OCI-LY7 (cell line): ENCODE results near the gene TNFAIP8L3. TPM values are rescaled to one million over a fixed set of nuclear protein-coding genes. Genes with fewer than 3 reads are reported as not detected.

ENCODE experiments used
- BruUV-seq: library from RNA; stranded (reverse); fragments of 400-500 nt; replicated peaks from 2 replicates; lab custom pipeline; 2021; lab: Mats Ljungman, UMichigan
- CTCF ChIA-PET: fragments of 300-600 bp; sonication (Branson Sonifier 250); formaldehyde crosslinking; loops from one replicate; lab custom pipeline; 2022; ENCODE audit warnings: antibody characterized with exemption; ENCODE audit not compliant: unreplicated experiment; lab: Charles Lee
- POLR2A ChIA-PET: fragments of 300-600 bp; sonication (Branson Sonifier 250); formaldehyde crosslinking; loops from one replicate; lab custom pipeline; 2022; ENCODE audit warnings: antibody characterized with exemption; lab: Charles Lee
- DNase-seq: peaks from one replicate; pipeline ENCODE4 v3.0.0-alpha.2; 2015; ENCODE audit warnings: low spot score
- H2AFZ ChIP-seq: fragments of 200-600 bp; sonication (generic), shearing (Covaris generic); 2 replicates; pipeline ENCODE4 v1.6.1; 2014; ENCODE audit warnings: mild to moderate bottlenecking, antibody characterized with exemption, low read length, moderate library complexity
- H3K27ac ChIP-seq: fragments of 200-600 bp; sonication (generic); 2 replicates; pipeline ENCODE4 v1.5.1; 2014; ENCODE audit warnings: mixed run types, low read depth, mild to moderate bottlenecking, moderate library complexity, low read length, inconsistent platforms; ENCODE audit not compliant: poor library complexity, severe bottlenecking
- H3K36me3 ChIP-seq: fragments of 200-600 bp; sonication (generic); 2 replicates; pipeline ENCODE4 v1.6.1; 2014; ENCODE audit warnings: mild to moderate bottlenecking, antibody characterized with exemption, low read length, moderate library complexity, mixed read lengths; ENCODE audit not compliant: insufficient read depth
- H3K4me1 ChIP-seq: fragments of 200-600 bp; sonication (generic); 2 replicates; pipeline ENCODE4 v1.5.1; 2014; ENCODE audit warnings: mild to moderate bottlenecking, low read length; ENCODE audit not compliant: insufficient read depth, poor library complexity, severe bottlenecking
- H3K4me2 ChIP-seq: fragments of 200-600 bp; sonication (generic); 2 replicates; pipeline ENCODE4 v1.6.1; 2014; ENCODE audit warnings: mild to moderate bottlenecking, low read length
- H3K4me3 ChIP-seq: fragments of 200-600 bp; sonication (generic); 2 replicates; pipeline ENCODE4 v1.5.1; 2014; ENCODE audit warnings: mild to moderate bottlenecking, low read depth, low read length; ENCODE audit not compliant: poor library complexity, severe bottlenecking
- H3K79me2 ChIP-seq: fragments of 200-600 bp; sonication (generic); 2 replicates; pipeline ENCODE4 v1.6.1; 2016; ENCODE audit warnings: low read depth, mild to moderate bottlenecking, low read length, moderate library complexity, mixed read lengths; ENCODE audit not compliant: insufficient read depth
- H3K9me2 ChIP-seq: fragments of 200-600 bp; sonication (generic); 2 replicates; pipeline ENCODE4 v1.6.1; 2016; ENCODE audit warnings: mild to moderate bottlenecking, low read length, mixed read lengths; ENCODE audit not compliant: insufficient read depth
- H3K9me3 ChIP-seq: fragments of 200-600 bp; sonication (generic); 2 replicates; pipeline ENCODE4 v1.6.1; 2014; ENCODE audit warnings: mild to moderate bottlenecking, mixed run types, low read length, mixed read lengths
- H4K20me1 ChIP-seq: fragments of 200-600 bp; sonication (generic); 2 replicates; pipeline ENCODE4 v1.6.1; 2014; ENCODE audit warnings: mild to moderate bottlenecking, antibody characterized with exemption, low read length, moderate library complexity, mixed read lengths; ENCODE audit not compliant: insufficient read depth
- CTCF ChIP-seq: fragments of 200-600 bp; sonication (generic); conservative IDR thresholded peaks from 2 replicates; pipeline ENCODE4 v1.5.1; 2014; ENCODE audit warnings: mild to moderate bottlenecking, antibody characterized with exemption, low read length, moderate library complexity, mixed read lengths
- EZH2phosphoT487 ChIP-seq: fragments of 200-600 bp; sonication (generic); IDR thresholded peaks from 2 replicates; pipeline ENCODE4 v1.6.1; 2018; ENCODE audit warnings: low read depth, borderline replicate concordance, mild to moderate bottlenecking, mixed run types, antibody characterized with exemption, low read length, moderate library complexity, mixed read lengths
- intact Hi-C: fragments of 100-400 bp; cut with micrococcal nuclease; formaldehyde crosslinking; loops from one replicate; pipeline ENCODE4 v1.10.0; 2022; ENCODE audit not compliant: unreplicated experiment
- total RNA-seq, 2 experiments: library from RNA; depleted of rRNA in 1 of 2; stranded (reverse); fragments of >200 nt in 1 of 2; shearing (Covaris generic) in 1 of 2; gene quantifications; 2 replicates each; pipeline ENCODE4 v1.2.3, GENCODE V29; 2014 to 2022

Gene TNFAIP8L3
- total RNA-seq, 2 experiments from 2014 or later = not detected

GRCh38 chr15:51130344-51130743 lies 35.6 kb upstream of the TNFAIP8L3 start:
- Histone ChIP-seq H3K36me3 (no peaks in the 10 kb centered on the region), H3K4me1 (no peaks in the 10 kb centered on the region), H4K20me1 (no peaks in the 10 kb centered on the region), H3K9me3 (no peaks in the 10 kb centered on the region), H3K9me2 (no peaks in the 10 kb centered on the region), H3K27ac (no peak overlapping the region), H3K4me3 (no peak overlapping the region), H3K4me2 (no peak overlapping the region), H2AFZ (no peak overlapping the region), H3K79me2 (no peaks in the 10 kb centered on the region)
- ChIA-PET CTCF (no interaction called here), POLR2A (no interaction called here)
- intact Hi-C loops = no loop called here
- no peak for DNase-seq
- BruUV-seq = no TSS peak
- TF ChIP-seq EZH2phosphoT487 (no peak), CTCF (no peak)

- H2AFZ ChIP-seq = no peak overlapping the region
- H3K4me1 ChIP-seq = no peaks in the 10 kb centered on the region
- no peaks in the 10 kb centered on the region for H3K9me3 ChIP-seq
- no TSS peak for BruUV-seq
- H3K36me3 ChIP-seq = no peaks in the 10 kb centered on the region
- TF ChIP-seq CTCF (no peak), EZH2phosphoT487 (no peak)
- no peak for DNase-seq
- ChIA-PET CTCF (no interaction called here), POLR2A (interaction anchor here (0.8 kb wide), 1 partner anchor 10 kb away, joined by 3 read pairs; no protein-coding TSS in a partner anchor)
- H3K4me2 ChIP-seq = no peak overlapping the region
- intact Hi-C loops = no loop called here
- H3K79me2 ChIP-seq = no peaks in the 10 kb centered on the region
- H3K27ac ChIP-seq = no peak overlapping the region
- no peaks in the 10 kb centered on the region for H4K20me1 ChIP-seq
- no peak overlapping the region for H3K4me3 ChIP-seq
- no peaks in the 10 kb centered on the region for H3K9me2 ChIP-seq
Observed at GRCh38 chr15:51129535-51130188, 35.0 kb upstream of the TNFAIP8L3 start.

- intact Hi-C loops = no loop called here
- Histone ChIP-seq H3K27ac (no peak overlapping the region), H3K4me3 (no peak overlapping the region), H3K4me2 (no peak overlapping the region), H3K9me3 (no peaks in the 10 kb centered on the region), H2AFZ (no peak overlapping the region), H3K79me2 (no peaks in the 10 kb centered on the region), H3K4me1 (no peaks in the 10 kb centered on the region), H4K20me1 (no peaks in the 10 kb centered on the region), H3K36me3 (no peaks in the 10 kb centered on the region), H3K9me2 (no peaks in the 10 kb centered on the region)
- no TSS peak for BruUV-seq
- ChIA-PET CTCF (interaction anchor here (0.6 kb wide), 1 partner anchor 67 kb away, joined by 3 read pairs; no protein-coding TSS in a partner anchor), POLR2A (interaction anchor here (0.8 kb wide), 1 partner anchor 9 kb away, joined by 3 read pairs; no protein-coding TSS in a partner anchor)
- TF ChIP-seq EZH2phosphoT487 = no peak
- no peak for TF ChIP-seq CTCF
- no peak for DNase-seq
Observed at GRCh38 chr15:51128701-51129100, 34.0 kb upstream of the TNFAIP8L3 start.
